ENCODE results near the gene NEURL4. TPM values are rescaled to one million over a fixed set of nuclear protein-coding genes. Genes with fewer than 3 reads are reported as not detected.
"Not testable (repeated sequence)": the region's sequence is repeated elsewhere in the genome, so short reads cannot be mapped to it uniquely, and the experiment has no call there.

The NEURL4 gene
- 10 to 100 TPM; 10.4 to 16.1 (median 11.5) TPM for total RNA-seq

GRCh38 chr17:7328840-7329373 lies at the start of gene NEURL4:
NEURL4 (minus strand) TSS chr17:7329335; CDS start chr17:7329312, 23 bp downstream.
- DNase-seq (ENCODE audit: low spot score) (no peak), ATAC-seq (ENCODE audit: low FRiP score) (peak; percentile 19)
- TF ChIP-seq CTCF (IDR thresholded peaks at IDR 0.05) = no peak

GRCh38 chr17:7374353-7374752 lies 45.2 kb upstream of the NEURL4 start:
- no peak for TF ChIP-seq CTCF (IDR thresholded peaks at IDR 0.05)
- DNase-seq (ENCODE audit: low spot score) (no peak), ATAC-seq (ENCODE audit: low FRiP score) (no peak)

- TF ChIP-seq CTCF (IDR thresholded peaks at IDR 0.05) = no peak
- no peak for ATAC-seq (ENCODE audit: low FRiP score)
- no peak for DNase-seq (ENCODE audit: low spot score)
Observed at GRCh38 chr17:7370853-7371252, 41.7 kb upstream of the NEURL4 start.

GRCh38 chr17:7369825-7370224 lies 40.7 kb upstream of the NEURL4 start:
- TF ChIP-seq CTCF (IDR thresholded peaks at IDR 0.05) = no peak
- ATAC-seq (ENCODE audit: low FRiP score) (no peak), DNase-seq (ENCODE audit: low spot score) (no peak)

- not testable (repeated sequence) for DNase-seq (ENCODE audit: low spot score); ATAC-seq (ENCODE audit: low FRiP score)
Observed at GRCh38 chr17:7368599-7368994, 39.5 kb upstream of the NEURL4 start.

GRCh38 chr17:7367918-7368598 lies 38.9 kb upstream of the NEURL4 start:
- TF ChIP-seq CTCF (IDR thresholded peaks at IDR 0.05) = no peak
- ATAC-seq (ENCODE audit: low FRiP score) (no peak), DNase-seq (ENCODE audit: low spot score) (no peak)

GRCh38 chr17:7367083-7367482 lies 37.9 kb upstream of the NEURL4 start:
- TF ChIP-seq CTCF (IDR thresholded peaks at IDR 0.05) = no peak
- DNase-seq (ENCODE audit: low spot score) (no peak), ATAC-seq (ENCODE audit: low FRiP score) (no peak)

- not testable (repeated sequence) for ATAC-seq (ENCODE audit: low FRiP score); DNase-seq (ENCODE audit: low spot score)
Observed at GRCh38 chr17:7365963-7366362, 36.8 kb upstream of the NEURL4 start.
